H1 (cell line): ENCODE measurements around the gene LEFTY1. TPM values are rescaled to one million over a fixed set of nuclear protein-coding genes. Genes with fewer than 3 reads are reported as not detected.

Experiments
- CEBPB ChIP-seq: IDR thresholded peaks from 2 replicates; pipeline ENCODE4 v1.6.1; 2012; ENCODE audit warnings: low read depth, low read length
- HDAC6 ChIP-seq: IDR thresholded peaks from one replicate; pipeline ENCODE4 v1.7.1; 2012; ENCODE audit warnings: low read depth, mild to moderate bottlenecking, inconsistent platforms, low read length, moderate library complexity
- SRF ChIP-seq: IDR thresholded peaks from 2 replicates; pipeline ENCODE4 v1.6.1; 2011; ENCODE audit warnings: mild to moderate bottlenecking, low read depth, low read length, moderate library complexity
- polyA plus RNA-seq, 7 experiments: library from polyadenylated mRNA; depleted of rRNA in 3 of 7; stranded (reverse) in 5 of 7; unstranded in 2 of 7; fragments of >200 nt in 5 of 7; fragments of 200-250 nt in 2 of 7; gene quantifications; 1 replicate in 5 of 7; 2 replicates in 1 of 7; 4 replicates in 1 of 7; pipeline versions ENCODE4 v1.2.1 to v1.2.3, GENCODE V29; 2011 to 2013; ENCODE audit warnings: missing spikeins in 2 of 7, mixed read lengths in 2 of 7
- total RNA-seq: library from RNA; stranded (reverse); fragmentation: NEBNext Ultra II Directional; extraction: Animal tissue kit (Norgen Biotek cat#: 25700); gene quantifications from 2 replicates; pipeline ENCODE4 v1.2.1, GENCODE V29; 2021
- TF ChIP-seq, protein P1 (sequence below): IDR thresholded peaks from 2 replicates; pipeline ENCODE4 v1.6.1; 2012; ENCODE audit warnings: inconsistent platforms

LEFTY1 gene
- total and polyA plus RNA-seq, 2 of the 8 experiments (the other 6 are each of a cell fraction or from before 2014, with no cell fraction given), result 4.5 to 11.7 TPM

DNA sequence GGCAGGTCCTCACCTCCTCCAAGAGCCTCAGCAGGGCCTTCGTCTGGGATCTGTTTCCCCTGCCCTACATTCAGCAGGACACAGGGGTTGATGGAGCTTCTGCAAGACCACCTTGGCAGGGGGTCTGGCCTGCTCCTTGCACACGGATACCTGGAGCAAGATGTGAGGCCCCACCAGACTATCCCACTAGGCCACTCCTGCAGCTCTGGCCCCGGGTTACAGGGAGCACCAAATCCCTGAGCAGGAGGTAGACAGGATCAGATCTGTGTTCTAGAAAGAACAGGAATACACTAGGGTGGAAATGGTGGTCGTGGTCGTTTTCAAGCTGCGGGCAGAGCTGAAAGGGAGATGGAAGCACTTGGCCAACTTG lies 45.5 kb downstream of the LEFTY1 start (continued):
- TF ChIP-seq, protein P1, sequence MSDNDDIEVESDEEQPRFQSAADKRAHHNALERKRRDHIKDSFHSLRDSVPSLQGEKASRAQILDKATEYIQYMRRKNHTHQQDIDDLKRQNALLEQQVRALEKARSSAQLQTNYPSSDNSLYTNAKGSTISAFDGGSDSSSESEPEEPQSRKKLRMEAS, result no peak
- no peak for TF ChIP-seq HDAC6
- TF ChIP-seq CEBPB, result no peak
- TF ChIP-seq SRF, result no peak
